Measurements from ENCODE around the gene RRAD.
A peak's percentile ranks its signal among the peaks of the same experiment; 100 is the strongest.
"Not testable (repeated sequence)": the region's sequence is repeated elsewhere in the genome, so short reads cannot be mapped to it uniquely, and the experiment has no call there.

RRAD gene

DNA sequence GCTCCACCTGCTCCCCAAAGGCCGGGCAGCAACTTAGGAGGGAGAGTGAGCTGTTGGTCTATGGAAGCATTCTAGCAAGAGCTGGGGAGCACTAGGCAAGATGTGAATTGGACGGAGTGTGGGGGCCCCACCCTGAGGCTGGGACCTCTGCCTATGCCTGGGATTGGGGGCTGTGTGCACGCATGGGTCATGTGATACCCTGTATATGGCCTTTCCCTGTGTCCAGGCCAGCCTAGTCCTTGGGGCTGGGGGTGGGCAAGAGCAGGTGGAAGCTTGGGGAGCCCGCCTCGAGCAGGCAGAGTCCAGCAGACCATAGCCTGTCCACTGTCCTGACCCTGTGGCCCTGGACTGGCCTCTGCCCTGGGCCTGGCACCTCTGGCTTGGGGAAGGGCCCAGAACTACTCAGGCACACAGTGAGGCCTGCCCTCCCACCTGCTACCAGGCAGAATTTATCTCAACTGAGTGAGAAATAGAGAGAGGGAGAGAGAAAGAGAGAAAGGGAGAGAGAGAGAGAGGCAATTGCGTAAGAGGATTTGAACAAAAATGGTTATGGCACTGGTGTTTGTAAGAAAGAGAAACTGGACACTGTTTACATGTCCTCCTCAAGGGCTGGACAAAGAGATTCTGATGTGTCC lies 25.9 kb downstream of the RRAD start:
- TF ChIP-seq, protein P1, sequence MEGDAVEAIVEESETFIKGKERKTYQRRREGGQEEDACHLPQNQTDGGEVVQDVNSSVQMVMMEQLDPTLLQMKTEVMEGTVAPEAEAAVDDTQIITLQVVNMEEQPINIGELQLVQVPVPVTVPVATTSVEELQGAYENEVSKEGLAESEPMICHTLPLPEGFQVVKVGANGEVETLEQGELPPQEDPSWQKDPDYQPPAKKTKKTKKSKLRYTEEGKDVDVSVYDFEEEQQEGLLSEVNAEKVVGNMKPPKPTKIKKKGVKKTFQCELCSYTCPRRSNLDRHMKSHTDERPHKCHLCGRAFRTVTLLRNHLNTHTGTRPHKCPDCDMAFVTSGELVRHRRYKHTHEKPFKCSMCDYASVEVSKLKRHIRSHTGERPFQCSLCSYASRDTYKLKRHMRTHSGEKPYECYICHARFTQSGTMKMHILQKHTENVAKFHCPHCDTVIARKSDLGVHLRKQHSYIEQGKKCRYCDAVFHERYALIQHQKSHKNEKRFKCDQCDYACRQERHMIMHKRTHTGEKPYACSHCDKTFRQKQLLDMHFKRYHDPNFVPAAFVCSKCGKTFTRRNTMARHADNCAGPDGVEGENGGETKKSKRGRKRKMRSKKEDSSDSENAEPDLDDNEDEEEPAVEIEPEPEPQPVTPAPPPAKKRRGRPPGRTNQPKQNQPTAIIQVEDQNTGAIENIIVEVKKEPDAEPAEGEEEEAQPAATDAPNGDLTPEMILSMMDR (IDR thresholded peaks at IDR 0.05; ENCODE audit: low read depth, low read length, missing control alignments) = no peak
- no peak for DNase-seq (ENCODE audit: extremely low read depth, low read depth)
- H3K4me3 ChIP-seq (replicated peaks; ENCODE audit: low read depth, low read length) = no peak overlapping the region

GRCh38 chr16:66898933-66899309 lies 26.4 kb downstream of the RRAD start:
- no peak for DNase-seq (ENCODE audit: extremely low read depth, low read depth)
- H3K4me3 ChIP-seq (replicated peaks; ENCODE audit: low read depth, low read length) = no peak overlapping the region
- TF ChIP-seq, protein P1 (IDR thresholded peaks at IDR 0.05; ENCODE audit: low read depth, low read length, missing control alignments) = no peak

DNA sequence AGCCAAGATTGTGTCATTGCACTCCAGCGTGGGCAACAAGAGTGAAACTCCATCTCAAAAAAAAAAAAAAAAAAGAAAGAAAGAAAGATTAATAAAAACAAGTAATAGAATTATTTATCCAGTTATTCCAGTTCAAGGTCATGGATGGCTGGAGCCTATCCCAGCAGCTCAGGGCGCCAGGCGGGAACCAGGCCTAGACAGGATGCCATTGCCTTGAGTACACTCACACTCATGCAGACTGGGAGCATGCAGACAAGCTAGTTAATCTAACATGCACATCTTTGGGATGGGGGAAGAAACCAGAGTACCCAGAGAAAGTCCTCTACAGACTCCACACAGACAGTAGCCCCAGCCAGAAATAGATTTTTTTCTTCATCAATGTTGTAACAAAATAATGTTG lies 27.1 kb downstream of the RRAD start:
- no peak overlapping the region for H3K4me3 ChIP-seq (replicated peaks; ENCODE audit: low read depth, low read length)
- TF ChIP-seq, protein P1 (IDR thresholded peaks at IDR 0.05; ENCODE audit: low read depth, low read length, missing control alignments) = no peak
- DNase-seq (ENCODE audit: extremely low read depth, low read depth) = no peak

GRCh38 chr16:66896682-66897081 lies 28.7 kb downstream of the RRAD start:
- not testable (repeated sequence) for H3K4me3 ChIP-seq (replicated peaks; ENCODE audit: low read depth, low read length); DNase-seq (ENCODE audit: extremely low read depth, low read depth)

DNA sequence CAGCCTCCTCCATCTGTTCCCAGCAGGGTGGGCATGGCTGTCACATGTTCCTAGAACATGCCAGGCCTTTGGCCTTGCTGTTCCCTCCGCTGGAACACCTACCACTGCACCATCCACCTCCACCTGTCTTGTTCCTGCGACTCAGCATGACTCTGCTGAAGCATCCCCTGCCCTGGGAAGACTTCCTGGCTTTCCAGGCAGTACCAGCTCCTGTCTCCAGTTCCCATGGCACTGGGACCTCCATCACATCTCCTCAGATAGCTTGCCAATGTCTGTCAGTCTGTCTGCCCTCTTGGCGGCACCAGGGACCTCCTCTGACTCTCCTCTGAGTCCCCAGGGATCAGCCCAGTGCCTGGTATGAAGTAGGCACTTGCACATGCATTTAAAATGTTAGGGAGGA lies 29.3 kb downstream of the RRAD start:
- TF ChIP-seq, protein P1 (IDR thresholded peaks at IDR 0.05; ENCODE audit: low read depth, low read length, missing control alignments) = no peak
- H3K4me3 ChIP-seq (replicated peaks; ENCODE audit: low read depth, low read length) = no peak overlapping the region
- DNase-seq (ENCODE audit: extremely low read depth, low read depth) = no peak

DNA sequence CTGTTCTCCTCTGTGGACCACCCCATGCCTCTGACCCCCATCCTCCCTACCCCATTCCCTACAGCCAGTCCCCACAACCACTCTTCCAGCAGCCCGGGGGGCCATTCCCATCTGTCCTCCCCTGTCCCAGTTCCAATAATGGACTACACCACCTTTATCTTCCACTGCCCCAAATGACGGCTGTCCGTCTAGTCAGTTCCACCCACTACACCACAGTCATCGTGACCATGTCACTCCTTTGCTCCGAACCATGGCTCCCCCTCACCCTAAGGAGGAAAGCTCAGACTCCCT lies 29.7 kb downstream of the RRAD start:
- DNase-seq (ENCODE audit: extremely low read depth, low read depth) = no peak
- no peak overlapping the region for H3K4me3 ChIP-seq (replicated peaks; ENCODE audit: low read depth, low read length)
- TF ChIP-seq, protein P1 (IDR thresholded peaks at IDR 0.05; ENCODE audit: low read depth, low read length, missing control alignments) = no peak

DNA sequence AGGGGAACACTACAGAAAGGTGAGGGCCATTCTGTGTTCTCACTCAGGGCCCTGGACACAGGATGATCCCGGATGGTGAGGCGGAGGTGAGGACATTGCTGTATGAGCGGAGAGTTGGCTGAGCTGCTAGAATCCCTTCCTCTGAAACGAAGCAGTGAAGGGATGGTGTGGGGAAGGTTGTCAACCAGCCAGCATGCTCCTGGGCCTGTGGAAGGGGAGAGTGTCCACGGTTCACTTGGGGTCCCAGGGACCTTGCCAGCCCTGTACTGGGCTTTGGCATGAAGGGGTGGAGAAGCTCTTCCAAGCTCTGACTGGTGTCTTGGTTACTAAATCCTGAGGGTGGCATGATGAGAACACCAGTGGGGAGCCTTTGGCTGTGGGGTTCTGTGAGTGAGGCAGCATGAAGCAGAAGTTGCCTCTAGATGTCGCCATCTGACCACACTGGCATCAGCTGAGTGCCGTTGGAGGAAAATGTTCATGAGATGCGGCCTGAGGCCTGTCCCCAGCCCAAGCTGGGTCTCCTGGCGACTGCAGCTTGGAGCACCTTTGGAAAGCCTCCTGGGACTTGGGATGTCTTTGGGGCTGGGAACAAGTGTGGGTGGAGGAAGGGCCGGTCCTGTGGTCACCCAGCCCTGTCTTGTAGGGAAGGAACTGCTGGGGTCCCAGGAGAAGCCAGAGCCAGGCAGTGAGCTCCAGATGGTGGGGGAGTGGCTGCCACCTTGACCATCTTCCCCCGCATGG lies 30.2 kb downstream of the RRAD start:
- H3K4me3 ChIP-seq (replicated peaks; ENCODE audit: low read depth, low read length) = no peak overlapping the region
- TF ChIP-seq, protein P1 (IDR thresholded peaks at IDR 0.05; ENCODE audit: low read depth, low read length, missing control alignments) = peak; percentile 77
- no peak for DNase-seq (ENCODE audit: extremely low read depth, low read depth)
